ENCODE data around the gene ALDH1A2.

ALDH1A2 gene

DNA sequence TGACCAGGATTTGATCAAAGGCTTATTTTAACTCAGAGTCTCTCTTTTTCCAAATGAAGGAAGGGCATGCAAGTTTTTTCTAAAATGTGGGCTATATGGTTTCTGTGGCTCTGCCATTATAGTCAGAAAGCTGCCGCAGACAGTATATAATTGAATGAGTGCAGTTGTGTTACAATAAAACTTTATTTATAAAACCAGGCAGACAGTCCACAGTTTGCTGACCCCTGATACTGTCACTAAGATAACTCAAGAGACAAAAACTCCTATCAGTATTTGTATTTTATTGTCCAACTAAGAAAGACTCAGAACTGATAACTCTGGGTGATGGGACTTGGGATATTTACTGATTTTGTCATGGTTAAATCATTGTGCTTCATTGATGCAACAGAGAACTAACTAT, 4.9 kb downstream of the ALDH1A2 start:
- ChIA-PET CTCF (interaction anchor here (1.4 kb wide), 1 partner anchor 10 kb away, joined by 4 read pairs; no protein-coding TSS in a partner anchor), POLR2A (no interaction called here)
- Histone ChIP-seq H3K36me3 (ENCODE audit: control insufficient read depth in 2 of 2, insufficient read depth in 1 of 2, low read length in 2 of 2) (no peaks in the 10 kb centered on the region), H3K4me1 (ENCODE audit: control insufficient read depth, insufficient read depth, low read length) (peaks cover 19% of the 10 kb centered on the region), H3K4me3 (ENCODE audit: low read depth, low read length) (no peak overlapping the region), H3K9me3 (ENCODE audit: control insufficient read depth, insufficient read depth, low read depth, low read length) (no peaks in the 10 kb centered on the region), H3K27ac (ENCODE audit: extremely low read depth, low read depth, low read length) (no peak overlapping the region)
- TF ChIP-seq, protein P1, sequence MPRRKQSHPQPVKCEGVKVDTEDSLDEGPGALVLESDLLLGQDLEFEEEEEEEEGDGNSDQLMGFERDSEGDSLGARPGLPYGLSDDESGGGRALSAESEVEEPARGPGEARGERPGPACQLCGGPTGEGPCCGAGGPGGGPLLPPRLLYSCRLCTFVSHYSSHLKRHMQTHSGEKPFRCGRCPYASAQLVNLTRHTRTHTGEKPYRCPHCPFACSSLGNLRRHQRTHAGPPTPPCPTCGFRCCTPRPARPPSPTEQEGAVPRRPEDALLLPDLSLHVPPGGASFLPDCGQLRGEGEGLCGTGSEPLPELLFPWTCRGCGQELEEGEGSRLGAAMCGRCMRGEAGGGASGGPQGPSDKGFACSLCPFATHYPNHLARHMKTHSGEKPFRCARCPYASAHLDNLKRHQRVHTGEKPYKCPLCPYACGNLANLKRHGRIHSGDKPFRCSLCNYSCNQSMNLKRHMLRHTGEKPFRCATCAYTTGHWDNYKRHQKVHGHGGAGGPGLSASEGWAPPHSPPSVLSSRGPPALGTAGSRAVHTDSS (tag by site-specific recombination; IDR thresholded peaks at IDR 0.05): no peak
- no peak for TF ChIP-seq ZNF350 (tag by site-specific recombination; IDR thresholded peaks at IDR 0.05)

DNA sequence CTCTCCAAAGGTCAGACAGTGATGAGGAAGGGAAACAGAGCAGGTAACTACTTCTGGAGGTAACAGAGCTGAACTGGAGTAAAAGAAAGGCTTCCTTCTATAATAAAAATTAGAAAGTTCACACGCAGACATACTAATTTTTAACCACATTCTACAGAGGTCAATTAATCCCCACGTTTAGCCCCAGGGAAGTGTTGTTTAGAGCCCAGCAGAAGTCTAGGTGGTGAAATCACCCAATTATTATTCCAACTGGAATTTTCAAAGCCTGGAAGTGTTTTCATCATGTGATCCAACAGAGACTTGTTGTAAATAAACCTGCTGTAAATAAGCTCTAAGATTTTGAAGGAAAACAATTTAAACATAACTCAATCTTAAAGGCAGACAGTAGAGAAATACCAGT, 6.8 kb downstream of the ALDH1A2 start:
- ChIA-PET CTCF (interaction anchor here (0.6 to 1.3 kb wide), 4 partner anchors 15 to 898 kb away, joined by 3 read pairs; no protein-coding TSS in a partner anchor), POLR2A (interaction anchor here (1.3 kb wide), 1 partner anchor 11 kb away, joined by 3 read pairs; no protein-coding TSS in a partner anchor)
- Histone ChIP-seq H3K4me1 (ENCODE audit: control insufficient read depth, insufficient read depth, low read length) (peaks cover 25% of the 10 kb centered on the region), H3K36me3 (ENCODE audit: control insufficient read depth in 2 of 2, insufficient read depth in 1 of 2, low read length in 2 of 2) (no peaks in the 10 kb centered on the region), H3K27ac (ENCODE audit: extremely low read depth, low read depth, low read length) (no peak overlapping the region), H3K9me3 (ENCODE audit: control insufficient read depth, insufficient read depth, low read depth, low read length) (no peaks in the 10 kb centered on the region), H3K4me3 (ENCODE audit: low read depth, low read length) (no peak overlapping the region)
- TF ChIP-seq ZNF266 (tag by site-specific recombination; IDR thresholded peaks at IDR 0.05; ENCODE audit: low read depth) (peak; percentile 57; the same call in 1 of the 2 replicates), ZNF391 (tag by site-specific recombination; IDR thresholded peaks at IDR 0.05; ENCODE audit: borderline replicate concordance, low read depth) (no peak), ZNF624 (tag by site-specific recombination; IDR thresholded peaks at IDR 0.05) (no peak), ZNF366 (tag by site-specific recombination; conservative IDR thresholded peaks at IDR 0.05) (0 out of 2 replicates have a peak, but pooled peaks have one; percentile 23), MZF1 (tag by site-specific recombination; IDR thresholded peaks at IDR 0.05; ENCODE audit: borderline replicate concordance) (no peak), GFI1B (tag by site-specific recombination; IDR thresholded peaks at IDR 0.05) (no peak), ZSCAN16 (tag by site-specific recombination; IDR thresholded peaks at IDR 0.05) (no peak), ZNF585B (tag by site-specific recombination; IDR thresholded peaks at IDR 0.05) (no peak), ZNF138 (tag by site-specific recombination; IDR thresholded peaks at IDR 0.05; ENCODE audit: borderline replicate concordance) (no peak), ZNF670 (tag by site-specific recombination; IDR thresholded peaks at IDR 0.05; ENCODE audit: low read depth) (no peak), ZNF404 (tag by site-specific recombination; IDR thresholded peaks at IDR 0.05) (no peak), ZIC2 (tag by site-specific recombination; IDR thresholded peaks at IDR 0.05) (no peak), ZBTB48 (tag by site-specific recombination; IDR thresholded peaks at IDR 0.05) (no peak), ZNF311 (tag by site-specific recombination; IDR thresholded peaks at IDR 0.05; ENCODE audit: borderline replicate concordance) (no peak), TCF7L2 (IDR thresholded peaks at IDR 0.05; ENCODE audit: borderline replicate concordance, low read depth, low read length) (no peak), ZNF223 (tag by site-specific recombination; IDR thresholded peaks at IDR 0.05) (no peak), ZNF530 (tag by site-specific recombination; IDR thresholded peaks at IDR 0.05; ENCODE audit: low read depth) (no peak), EGR2 (tag by site-specific recombination; IDR thresholded peaks at IDR 0.05; ENCODE audit: low read depth) (no peak), ZBTB21 (tag by site-specific recombination; IDR thresholded peaks at IDR 0.05) (no peak), ZNF394 (tag by site-specific recombination; IDR thresholded peaks at IDR 0.05; ENCODE audit: borderline replicate concordance) (no peak)
- TF ChIP-seq, protein P2, sequence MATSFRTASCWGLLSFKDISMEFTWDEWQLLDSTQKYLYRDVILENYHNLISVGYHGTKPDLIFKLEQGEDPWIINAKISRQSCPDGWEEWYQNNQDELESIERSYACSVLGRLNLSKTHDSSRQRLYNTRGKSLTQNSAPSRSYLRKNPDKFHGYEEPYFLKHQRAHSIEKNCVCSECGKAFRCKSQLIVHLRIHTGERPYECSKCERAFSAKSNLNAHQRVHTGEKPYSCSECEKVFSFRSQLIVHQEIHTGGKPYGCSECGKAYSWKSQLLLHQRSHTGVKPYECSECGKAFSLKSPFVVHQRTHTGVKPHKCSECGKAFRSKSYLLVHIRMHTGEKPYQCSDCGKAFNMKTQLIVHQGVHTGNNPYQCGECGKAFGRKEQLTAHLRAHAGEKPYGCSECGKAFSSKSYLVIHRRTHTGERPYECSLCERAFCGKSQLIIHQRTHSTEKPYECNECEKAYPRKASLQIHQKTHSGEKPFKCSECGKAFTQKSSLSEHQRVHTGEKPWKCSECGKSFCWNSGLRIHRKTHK (tag by site-specific recombination; IDR thresholded peaks at IDR 0.05): no peak
- TF ChIP-seq, protein P3, sequence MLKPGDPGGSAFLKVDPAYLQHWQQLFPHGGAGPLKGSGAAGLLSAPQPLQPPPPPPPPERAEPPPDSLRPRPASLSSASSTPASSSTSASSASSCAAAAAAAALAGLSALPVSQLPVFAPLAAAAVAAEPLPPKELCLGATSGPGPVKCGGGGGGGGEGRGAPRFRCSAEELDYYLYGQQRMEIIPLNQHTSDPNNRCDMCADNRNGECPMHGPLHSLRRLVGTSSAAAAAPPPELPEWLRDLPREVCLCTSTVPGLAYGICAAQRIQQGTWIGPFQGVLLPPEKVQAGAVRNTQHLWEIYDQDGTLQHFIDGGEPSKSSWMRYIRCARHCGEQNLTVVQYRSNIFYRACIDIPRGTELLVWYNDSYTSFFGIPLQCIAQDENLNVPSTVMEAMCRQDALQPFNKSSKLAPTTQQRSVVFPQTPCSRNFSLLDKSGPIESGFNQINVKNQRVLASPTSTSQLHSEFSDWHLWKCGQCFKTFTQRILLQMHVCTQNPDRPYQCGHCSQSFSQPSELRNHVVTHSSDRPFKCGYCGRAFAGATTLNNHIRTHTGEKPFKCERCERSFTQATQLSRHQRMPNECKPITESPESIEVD (tag by site-specific recombination; IDR thresholded peaks at IDR 0.05): peak; percentile 59; the same call in 1 of the 2 replicates
- TF ChIP-seq, protein P4, sequence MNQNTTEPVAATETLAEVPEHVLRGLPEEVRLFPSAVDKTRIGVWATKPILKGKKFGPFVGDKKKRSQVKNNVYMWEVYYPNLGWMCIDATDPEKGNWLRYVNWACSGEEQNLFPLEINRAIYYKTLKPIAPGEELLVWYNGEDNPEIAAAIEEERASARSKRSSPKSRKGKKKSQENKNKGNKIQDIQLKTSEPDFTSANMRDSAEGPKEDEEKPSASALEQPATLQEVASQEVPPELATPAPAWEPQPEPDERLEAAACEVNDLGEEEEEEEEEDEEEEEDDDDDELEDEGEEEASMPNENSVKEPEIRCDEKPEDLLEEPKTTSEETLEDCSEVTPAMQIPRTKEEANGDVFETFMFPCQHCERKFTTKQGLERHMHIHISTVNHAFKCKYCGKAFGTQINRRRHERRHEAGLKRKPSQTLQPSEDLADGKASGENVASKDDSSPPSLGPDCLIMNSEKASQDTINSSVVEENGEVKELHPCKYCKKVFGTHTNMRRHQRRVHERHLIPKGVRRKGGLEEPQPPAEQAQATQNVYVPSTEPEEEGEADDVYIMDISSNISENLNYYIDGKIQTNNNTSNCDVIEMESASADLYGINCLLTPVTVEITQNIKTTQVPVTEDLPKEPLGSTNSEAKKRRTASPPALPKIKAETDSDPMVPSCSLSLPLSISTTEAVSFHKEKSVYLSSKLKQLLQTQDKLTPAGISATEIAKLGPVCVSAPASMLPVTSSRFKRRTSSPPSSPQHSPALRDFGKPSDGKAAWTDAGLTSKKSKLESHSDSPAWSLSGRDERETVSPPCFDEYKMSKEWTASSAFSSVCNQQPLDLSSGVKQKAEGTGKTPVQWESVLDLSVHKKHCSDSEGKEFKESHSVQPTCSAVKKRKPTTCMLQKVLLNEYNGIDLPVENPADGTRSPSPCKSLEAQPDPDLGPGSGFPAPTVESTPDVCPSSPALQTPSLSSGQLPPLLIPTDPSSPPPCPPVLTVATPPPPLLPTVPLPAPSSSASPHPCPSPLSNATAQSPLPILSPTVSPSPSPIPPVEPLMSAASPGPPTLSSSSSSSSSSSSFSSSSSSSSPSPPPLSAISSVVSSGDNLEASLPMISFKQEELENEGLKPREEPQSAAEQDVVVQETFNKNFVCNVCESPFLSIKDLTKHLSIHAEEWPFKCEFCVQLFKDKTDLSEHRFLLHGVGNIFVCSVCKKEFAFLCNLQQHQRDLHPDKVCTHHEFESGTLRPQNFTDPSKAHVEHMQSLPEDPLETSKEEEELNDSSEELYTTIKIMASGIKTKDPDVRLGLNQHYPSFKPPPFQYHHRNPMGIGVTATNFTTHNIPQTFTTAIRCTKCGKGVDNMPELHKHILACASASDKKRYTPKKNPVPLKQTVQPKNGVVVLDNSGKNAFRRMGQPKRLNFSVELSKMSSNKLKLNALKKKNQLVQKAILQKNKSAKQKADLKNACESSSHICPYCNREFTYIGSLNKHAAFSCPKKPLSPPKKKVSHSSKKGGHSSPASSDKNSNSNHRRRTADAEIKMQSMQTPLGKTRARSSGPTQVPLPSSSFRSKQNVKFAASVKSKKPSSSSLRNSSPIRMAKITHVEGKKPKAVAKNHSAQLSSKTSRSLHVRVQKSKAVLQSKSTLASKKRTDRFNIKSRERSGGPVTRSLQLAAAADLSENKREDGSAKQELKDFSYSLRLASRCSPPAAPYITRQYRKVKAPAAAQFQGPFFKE (tag by site-specific recombination; IDR thresholded peaks at IDR 0.05; ENCODE audit: borderline replicate concordance): no peak
